B cell (primary cell): ENCODE measurements around the gene GNAT2. TPM values are rescaled to one million over a fixed set of nuclear protein-coding genes. Genes with fewer than 3 reads are reported as not detected.

Source experiments
- ATAC-seq: fragments of 200-7000 bp; cut with Tn5 transposase; one replicate; pipeline ENCODE4 v1.10.0; 2021; ENCODE audit warnings: low read depth, mild to moderate bottlenecking, moderate number of reproducible peaks, moderate library complexity
- CTCF ChIA-PET: fragments of 350-600 bp; sonication (Branson Sonifier 250); formaldehyde crosslinking; loops from one replicate; lab custom pipeline; 2021; ENCODE audit warnings: antibody characterized with exemption, inconsistent platforms; lab: Charles Lee
- POLR2A ChIA-PET: fragments of 350-600 bp; sonication (Branson Sonifier 250); formaldehyde crosslinking; loops from one replicate; lab custom pipeline; 2021; ENCODE audit warnings: antibody characterized with exemption; lab: Charles Lee
- DNase-seq: peaks from one replicate; pipeline ENCODE4 v3.0.0; 2013
- H2AFZ ChIP-seq: 2 replicates; pipeline ENCODE4 v1.6.1; 2012; ENCODE audit warnings: mild to moderate bottlenecking, low read depth, low read length; ENCODE audit not compliant: insufficient read depth, poor library complexity, severe bottlenecking
- H3K27ac ChIP-seq, 2 donors: 1 replicate in 1 of 2; 2 replicates in 1 of 2; pipeline ENCODE4 v1.5.1; 2012 to 2013; ENCODE audit warnings: low read length in 2 of 2, mild to moderate bottlenecking in 2 of 2, moderate library complexity in 1 of 2
- H3K27me3 ChIP-seq, 4 experiments: fragments of 200-600 bp in 1 of 4; sonication (generic) in 1 of 4; replicated peaks in 1 of 4; 1 replicate in 2 of 4; 2 replicates in 2 of 4; pipeline versions ENCODE4 v1.6.1 to v1.7.0; 2013 to 2016; ENCODE audit warnings: low read length in 3 of 4, mild to moderate bottlenecking in 2 of 4, mixed read lengths in 1 of 4, moderate library complexity in 1 of 4; ENCODE audit not compliant: insufficient read depth in 4 of 4, control insufficient read depth in 3 of 4; ENCODE audit errors: control extremely low read depth in 1 of 4
- H3K36me3 ChIP-seq, 2 experiments: replicated peaks in 1 of 2; 1 replicate in 1 of 2; 2 replicates in 1 of 2; pipeline versions ENCODE4 v1.6.1 to v1.7.1; 2013; ENCODE audit warnings: low read length in 1 of 2; ENCODE audit not compliant: insufficient read depth in 2 of 2, control insufficient read depth in 1 of 2; ENCODE audit errors: control extremely low read depth in 1 of 2, extremely low read depth in 1 of 2
- H3K4me1 ChIP-seq, 2 donors: fragments of 200-600 bp in 1 of 2; sonication (generic) in 1 of 2; 1 replicate in 1 of 2; 2 replicates in 1 of 2; pipeline versions ENCODE4 v1.5.1 to v1.6.1; 2013 to 2017; ENCODE audit warnings: low read length in 2 of 2; ENCODE audit not compliant: control insufficient read depth in 2 of 2, insufficient read depth in 2 of 2
- H3K4me2 ChIP-seq: replicated peaks from 2 replicates; pipeline ENCODE3; 2012; ENCODE audit warnings: mild to moderate bottlenecking, low read depth, low read length; ENCODE audit not compliant: poor library complexity, severe bottlenecking
- H3K4me3 ChIP-seq, 5 experiments: fragments of 200-600 bp in 1 of 5; sonication (generic) in 1 of 5; 1 replicate in 3 of 5; 2 replicates in 2 of 5; pipeline versions ENCODE4 v1.5.1 to v1.7.0; 2011 to 2016; ENCODE audit warnings: low read length in 4 of 5, mild to moderate bottlenecking in 4 of 5, low read depth in 2 of 5, control low read depth in 1 of 5, moderate library complexity in 1 of 5; ENCODE audit not compliant: insufficient read depth in 1 of 5; ENCODE audit errors: control extremely low read depth in 1 of 5, extremely low read depth in 1 of 5
- H3K79me2 ChIP-seq: fragments of 200-600 bp; sonication (generic); one replicate; pipeline ENCODE4 v1.6.0; 2016; ENCODE audit warnings: low read length; ENCODE audit not compliant: control insufficient read depth, insufficient read depth
- H3K9ac ChIP-seq: fragments of 200-600 bp; sonication (generic); 2 replicates; pipeline ENCODE4 v1.6.1; 2017; ENCODE audit warnings: mild to moderate bottlenecking, low read length, moderate library complexity
- H3K9me3 ChIP-seq, 3 donors: one replicate each; pipeline versions ENCODE4 v1.6.1 to v1.7.1; 2013; ENCODE audit warnings: low read length in 2 of 3; ENCODE audit not compliant: control insufficient read depth in 2 of 3, insufficient read depth in 1 of 3; ENCODE audit errors: control extremely low read depth in 1 of 3
- H4K20me1 ChIP-seq: 2 replicates; pipeline ENCODE4 v1.6.0; 2012; ENCODE audit warnings: mild to moderate bottlenecking, low read length; ENCODE audit not compliant: insufficient read depth, control insufficient read depth, poor library complexity, severe bottlenecking
- H3K27ac Mint-ChIP-seq: one replicate; pipeline ENCODE4 v1.8.0; 2021; ENCODE audit warnings: mixed read lengths
- H3K27me3 Mint-ChIP-seq: one replicate; pipeline ENCODE4 v1.8.0; 2021; ENCODE audit warnings: mixed read lengths
- H3K4me1 Mint-ChIP-seq: one replicate; pipeline ENCODE4 v1.8.0; 2021; ENCODE audit warnings: mixed read lengths
- H3K4me3 Mint-ChIP-seq: one replicate; pipeline ENCODE4 v1.8.0; 2021; ENCODE audit warnings: mixed read lengths
- H3K9me3 Mint-ChIP-seq: one replicate; pipeline ENCODE4 v1.8.0; 2022; ENCODE audit warnings: mixed read lengths; ENCODE audit not compliant: insufficient read depth
- EZH2 ChIP-seq: IDR thresholded peaks from 2 replicates; pipeline ENCODE4 v1.6.1; 2012; ENCODE audit warnings: borderline replicate concordance, low read depth, mild to moderate bottlenecking, moderate library complexity, low read length; ENCODE audit not compliant: insufficient read depth, poor library complexity, severe bottlenecking
- WGBS: methylation state at CpG from one replicate; pipeline ENCODE4 v1.1.5; 2013; ENCODE audit warnings: missing lambda C conversion rate; ENCODE audit not compliant: insufficient coverage; 5-methylcytosine and 5-hydroxymethylcytosine counted together
- intact Hi-C: fragments of 100-400 bp; cut with micrococcal nuclease; formaldehyde crosslinking; loops from one replicate; pipeline ENCODE4 v1.10.0; 2022
- polyA plus RNA-seq: library from polyadenylated mRNA; depleted of rRNA; stranded (reverse); fragments of >200 nt; gene quantifications from 2 replicates; pipeline ENCODE4 v1.2.3, GENCODE V29; 2012
- total RNA-seq, 2 donors: library from RNA; stranded (reverse); fragments of 120-200 nt in 1 of 2; gene quantifications; 1 replicate in 1 of 2; 2 replicates in 1 of 2; pipeline versions ENCODE4 v1.2.3 to v1.2.4, GENCODE V29; 2013 to 2022
- TF ChIP-seq, protein P1 (sequence below): fragments of 200-600 bp; IDR thresholded peaks from one replicate; pipeline ENCODE4 v1.8.0; 2022; ENCODE audit warnings: antibody characterized with exemption, mild to moderate bottlenecking

GNAT2 gene
- total and polyA plus RNA-seq, 2 donors (not counting 1 experiment from before 2014, with no cell fraction given), result not detected

DNA sequence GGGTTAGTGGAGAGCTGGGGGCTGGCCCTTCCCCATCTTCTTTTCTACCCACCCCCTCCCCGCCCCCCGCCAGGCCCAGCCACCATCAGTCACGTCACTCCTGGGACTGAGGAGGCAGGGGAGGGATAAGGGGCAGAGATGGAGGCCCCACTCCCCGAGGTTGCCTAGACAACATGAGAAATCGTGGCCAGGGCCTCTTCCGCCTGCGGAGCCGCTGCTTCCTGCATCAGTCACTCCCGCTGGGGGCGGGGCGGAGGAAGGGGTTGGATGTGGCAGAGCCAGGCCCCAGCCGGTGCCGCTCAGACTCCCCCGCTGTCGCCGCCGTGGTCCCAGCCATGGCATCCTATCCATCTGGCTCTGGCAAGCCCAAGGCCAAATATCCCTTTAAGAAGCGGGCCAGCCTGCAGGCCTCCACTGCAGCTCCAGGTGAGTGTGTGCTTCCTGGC, 1.4 kb upstream of the GNAT2 start:
- Mint-ChIP-seq H3K4me3 (peak overlapping the region; percentile 99), H3K27me3 (no peaks in the 10 kb centered on the region), H3K27ac (peak overlapping the region; percentile 96), H3K9me3 (no peaks in the 10 kb centered on the region), H3K4me1 (peaks cover 72% of the 10 kb centered on the region)
- Histone ChIP-seq H3K4me1 (peaks cover 50 to 65% of the 10 kb centered on the region in 2 donors), H3K4me2 (peak overlapping the region; percentile 100), H3K9ac (peak overlapping the region; percentile 93), H3K9me3 (no peaks in the 10 kb centered on the region), H4K20me1 (peaks cover 8% of the 10 kb centered on the region), H2AFZ (peak overlapping the region; percentile 88), H3K4me3 (peak overlapping the region; percentile 65 to 94 (median 84)), H3K27ac (peak overlapping the region; percentile 64 to 90), H3K36me3 (no peaks in the 10 kb centered on the region), H3K27me3 (no peaks in the 10 kb centered on the region), H3K79me2 (peaks cover 42% of the 10 kb centered on the region)
- WGBS, result under 1% methylated on average over 16 of the region's 18 CpGs
- peak; percentile 86 for DNase-seq
- POLR2A ChIA-PET, result interaction anchor here (2.3 kb wide), 1 partner anchor 72 kb away, joined by 10 read pairs; the partner anchor contains the start of gene GNAI3
- intact Hi-C loops, result loop anchor here (5.0 kb wide), 1 partner anchor 129 kb away; the partner anchor contains the start of gene CYB561D1
- CTCF ChIA-PET, result interaction anchor here (0.6 to 2.7 kb wide), 8 partner anchors 9 to 75 kb away, joined by 3 to 27 read pairs (median 8); partner anchors contain the start of gene GNAI3
- TF ChIP-seq, protein P1, sequence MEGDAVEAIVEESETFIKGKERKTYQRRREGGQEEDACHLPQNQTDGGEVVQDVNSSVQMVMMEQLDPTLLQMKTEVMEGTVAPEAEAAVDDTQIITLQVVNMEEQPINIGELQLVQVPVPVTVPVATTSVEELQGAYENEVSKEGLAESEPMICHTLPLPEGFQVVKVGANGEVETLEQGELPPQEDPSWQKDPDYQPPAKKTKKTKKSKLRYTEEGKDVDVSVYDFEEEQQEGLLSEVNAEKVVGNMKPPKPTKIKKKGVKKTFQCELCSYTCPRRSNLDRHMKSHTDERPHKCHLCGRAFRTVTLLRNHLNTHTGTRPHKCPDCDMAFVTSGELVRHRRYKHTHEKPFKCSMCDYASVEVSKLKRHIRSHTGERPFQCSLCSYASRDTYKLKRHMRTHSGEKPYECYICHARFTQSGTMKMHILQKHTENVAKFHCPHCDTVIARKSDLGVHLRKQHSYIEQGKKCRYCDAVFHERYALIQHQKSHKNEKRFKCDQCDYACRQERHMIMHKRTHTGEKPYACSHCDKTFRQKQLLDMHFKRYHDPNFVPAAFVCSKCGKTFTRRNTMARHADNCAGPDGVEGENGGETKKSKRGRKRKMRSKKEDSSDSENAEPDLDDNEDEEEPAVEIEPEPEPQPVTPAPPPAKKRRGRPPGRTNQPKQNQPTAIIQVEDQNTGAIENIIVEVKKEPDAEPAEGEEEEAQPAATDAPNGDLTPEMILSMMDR, result no peak
- no peak for TF ChIP-seq EZH2
- ATAC-seq, result peak; percentile 59

DNA sequence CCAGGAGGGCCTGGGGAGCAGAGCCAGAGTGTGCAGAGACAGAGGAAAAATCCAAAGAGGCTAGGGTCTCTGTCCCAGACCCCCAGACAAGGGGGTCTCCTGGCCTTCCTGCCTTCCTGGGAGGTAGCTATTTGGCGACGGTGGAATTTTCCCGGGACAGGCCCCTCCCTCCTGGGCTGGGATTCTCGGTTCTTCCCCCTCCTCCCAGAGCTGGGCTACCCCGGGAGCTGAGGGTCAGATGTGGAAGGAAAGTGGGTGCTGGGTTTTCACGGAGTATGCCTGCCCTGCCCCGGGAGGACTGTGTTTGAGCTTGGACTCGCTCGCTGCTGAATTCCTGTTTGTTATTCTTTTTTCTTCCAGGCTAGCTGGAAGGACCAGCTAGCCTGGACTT, 980 bp upstream of the GNAT2 start:
- H3K27ac ChIP-seq, result peak overlapping the region; percentile 64 to 90
- peaks cover 55 to 70% of the 10 kb centered on the region in 2 donors for H3K4me1 ChIP-seq
- H3K4me2 ChIP-seq, result peak overlapping the region; percentile 100
- peak overlapping the region; percentile 65 to 94 (median 84) for H3K4me3 ChIP-seq
- H3K4me3 Mint-ChIP-seq, result peak overlapping the region; percentile 99
- H3K9me3 Mint-ChIP-seq, result no peaks in the 10 kb centered on the region
- POLR2A ChIA-PET, result interaction anchor here (2.3 kb wide), 1 partner anchor 72 kb away, joined by 10 read pairs; the partner anchor contains the start of gene GNAI3
- CTCF ChIA-PET, result interaction anchor here (0.6 to 2.7 kb wide), 9 partner anchors 9 to 88 kb away, joined by 3 to 27 read pairs (median 6); partner anchors contain the start of gene GNAI3
- no peaks in the 10 kb centered on the region for H3K27me3 ChIP-seq
- H3K9me3 ChIP-seq, result no peaks in the 10 kb centered on the region
- H4K20me1 ChIP-seq, result peaks cover 8% of the 10 kb centered on the region
- intact Hi-C loops, result loop anchor here (5.0 kb wide), 1 partner anchor 128 kb away; the partner anchor contains the start of gene CYB561D1
- H3K36me3 ChIP-seq, result no peaks in the 10 kb centered on the region
- ATAC-seq, result no peak
- peak overlapping the region; percentile 93 for H3K9ac ChIP-seq
- peaks cover 42% of the 10 kb centered on the region for H3K79me2 ChIP-seq
- H3K27me3 Mint-ChIP-seq, result no peaks in the 10 kb centered on the region
- no peak for TF ChIP-seq EZH2
- TF ChIP-seq, protein P1, result no peak
- DNase-seq, result no peak
- WGBS, result 0% methylated on average over 4 of the region's 9 CpGs
- peak overlapping the region; percentile 88 for H2AFZ ChIP-seq
- H3K4me1 Mint-ChIP-seq, result peaks cover 71% of the 10 kb centered on the region
- peak overlapping the region; percentile 96 for H3K27ac Mint-ChIP-seq
